Mammary epithelial cell (primary cell): ENCODE data around the gene TNNI2.

Experiments used
- CTCF ChIP-seq, 2 donors: IDR thresholded peaks in 1 of 2; conservative IDR thresholded peaks in 1 of 2; 2 replicates each; pipeline ENCODE4 v1.5.1; 2011 to 2012; ENCODE audit warnings: inconsistent platforms in 2 of 2, low read length in 2 of 2, mild to moderate bottlenecking in 2 of 2, control low read depth in 1 of 2, low read depth in 1 of 2; ENCODE audit not compliant: insufficient read depth in 1 of 2; ENCODE audit errors: extremely low read depth in 1 of 2
- EZH2 ChIP-seq: IDR thresholded peaks from 2 replicates; pipeline ENCODE4 v1.6.1; 2012; ENCODE audit warnings: low read length, inconsistent platforms, borderline replicate concordance

- no peak for TF ChIP-seq CTCF (conservative IDR thresholded peaks at IDR 0.05 in 1 of 2, IDR thresholded peaks at IDR 0.05 in 1 of 2; ENCODE audit: extremely low read depth in 1 of 2, insufficient read depth in 1 of 2, low read depth in 1 of 2, low read length in 2 of 2)
- TF ChIP-seq EZH2: no peak
Observed at GRCh38 chr11:1852877-1853276, 14.1 kb downstream of the TNNI2 start, which contains the start of gene LSP1.
